ENCODE measurements around the gene HUNK.

GRCh38 chr21:31961027-31961426 is 88.2 kb downstream of the HUNK start:
- TF ChIP-seq, protein P1, sequence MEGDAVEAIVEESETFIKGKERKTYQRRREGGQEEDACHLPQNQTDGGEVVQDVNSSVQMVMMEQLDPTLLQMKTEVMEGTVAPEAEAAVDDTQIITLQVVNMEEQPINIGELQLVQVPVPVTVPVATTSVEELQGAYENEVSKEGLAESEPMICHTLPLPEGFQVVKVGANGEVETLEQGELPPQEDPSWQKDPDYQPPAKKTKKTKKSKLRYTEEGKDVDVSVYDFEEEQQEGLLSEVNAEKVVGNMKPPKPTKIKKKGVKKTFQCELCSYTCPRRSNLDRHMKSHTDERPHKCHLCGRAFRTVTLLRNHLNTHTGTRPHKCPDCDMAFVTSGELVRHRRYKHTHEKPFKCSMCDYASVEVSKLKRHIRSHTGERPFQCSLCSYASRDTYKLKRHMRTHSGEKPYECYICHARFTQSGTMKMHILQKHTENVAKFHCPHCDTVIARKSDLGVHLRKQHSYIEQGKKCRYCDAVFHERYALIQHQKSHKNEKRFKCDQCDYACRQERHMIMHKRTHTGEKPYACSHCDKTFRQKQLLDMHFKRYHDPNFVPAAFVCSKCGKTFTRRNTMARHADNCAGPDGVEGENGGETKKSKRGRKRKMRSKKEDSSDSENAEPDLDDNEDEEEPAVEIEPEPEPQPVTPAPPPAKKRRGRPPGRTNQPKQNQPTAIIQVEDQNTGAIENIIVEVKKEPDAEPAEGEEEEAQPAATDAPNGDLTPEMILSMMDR (IDR thresholded peaks at IDR 0.05): no peak
- TF ChIP-seq EZH2 (IDR thresholded peaks at IDR 0.05; ENCODE audit: borderline replicate concordance, insufficient read depth, low read depth, low read length, poor library complexity, severe bottlenecking): no peak

Measured in B cell (primary cell).